Testis (tissue), 2 donors: Measurements from ENCODE around the gene DTNB.
A peak's percentile ranks its signal among the peaks of the same experiment; 100 is the strongest.

Experiments used
- POLR2A ChIP-seq: fragments of 450-650 bp; IDR thresholded peaks from one replicate; pipeline ENCODE4 v1.6.1; 2017; ENCODE audit warnings: antibody characterized with exemption, mild to moderate bottlenecking, moderate library complexity
- TF ChIP-seq, protein P1 (sequence below), 3 experiments: fragments of 450-650 bp in 2 of 3; fragments of 200-600 bp in 1 of 3; sonication (generic) in 1 of 3; IDR thresholded peaks; one replicate each; pipeline ENCODE4 v1.5.1; 2016 to 2019; ENCODE audit warnings: antibody characterized with exemption in 3 of 3, mild to moderate bottlenecking in 2 of 3, moderate library complexity in 1 of 3

- TF ChIP-seq, protein P1, sequence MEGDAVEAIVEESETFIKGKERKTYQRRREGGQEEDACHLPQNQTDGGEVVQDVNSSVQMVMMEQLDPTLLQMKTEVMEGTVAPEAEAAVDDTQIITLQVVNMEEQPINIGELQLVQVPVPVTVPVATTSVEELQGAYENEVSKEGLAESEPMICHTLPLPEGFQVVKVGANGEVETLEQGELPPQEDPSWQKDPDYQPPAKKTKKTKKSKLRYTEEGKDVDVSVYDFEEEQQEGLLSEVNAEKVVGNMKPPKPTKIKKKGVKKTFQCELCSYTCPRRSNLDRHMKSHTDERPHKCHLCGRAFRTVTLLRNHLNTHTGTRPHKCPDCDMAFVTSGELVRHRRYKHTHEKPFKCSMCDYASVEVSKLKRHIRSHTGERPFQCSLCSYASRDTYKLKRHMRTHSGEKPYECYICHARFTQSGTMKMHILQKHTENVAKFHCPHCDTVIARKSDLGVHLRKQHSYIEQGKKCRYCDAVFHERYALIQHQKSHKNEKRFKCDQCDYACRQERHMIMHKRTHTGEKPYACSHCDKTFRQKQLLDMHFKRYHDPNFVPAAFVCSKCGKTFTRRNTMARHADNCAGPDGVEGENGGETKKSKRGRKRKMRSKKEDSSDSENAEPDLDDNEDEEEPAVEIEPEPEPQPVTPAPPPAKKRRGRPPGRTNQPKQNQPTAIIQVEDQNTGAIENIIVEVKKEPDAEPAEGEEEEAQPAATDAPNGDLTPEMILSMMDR (IDR thresholded peaks at IDR 0.05), result peak; percentile 41 to 70 (median 58)
- no peak for TF ChIP-seq POLR2A
Measured at GRCh38 chr2:25567406-25567805, 106.0 kb downstream of the DTNB start.
